HepG2 (cell line): ENCODE results near the gene SP5. TPM values are rescaled to one million over a fixed set of nuclear protein-coding genes. Genes with fewer than 3 reads are reported as not detected.

Experiments used
- BCL3 ChIP-seq: sonication (generic); formaldehyde crosslinking; IDR thresholded peaks from 2 replicates; pipeline ENCODE4 v1.5.1; 2020; ENCODE audit warnings: mild to moderate bottlenecking, missing genetic modification reagents, moderate library complexity
- CC2D1A ChIP-seq: sonication (generic); formaldehyde crosslinking; IDR thresholded peaks from 2 replicates; pipeline ENCODE4 v1.8.1; 2023; ENCODE audit warnings: mild to moderate bottlenecking, missing genetic modification reagents
- EED ChIP-seq: sonication (generic); formaldehyde crosslinking; IDR thresholded peaks from 2 replicates; pipeline ENCODE4 v1.5.0; 2020; ENCODE audit warnings: mild to moderate bottlenecking, missing genetic modification reagents
- HES4 ChIP-seq: sonication (generic); formaldehyde crosslinking; IDR thresholded peaks from 2 replicates; pipeline ENCODE4 v1.9.0; 2021; ENCODE audit warnings: mild to moderate bottlenecking, missing genetic modification reagents, borderline replicate concordance
- KLF16 ChIP-seq, 2 experiments: sonication (generic) in 1 of 2; formaldehyde crosslinking in 1 of 2; IDR thresholded peaks; 2 replicates each; pipeline versions ENCODE4 v1.6.1 to v1.8.0; 2016 to 2023; ENCODE audit warnings: missing genetic modification reagents in 2 of 2, missing compliant biosample characterization in 1 of 2
- NFYC ChIP-seq: IDR thresholded peaks from 2 replicates; pipeline ENCODE4 v1.6.1; 2016; ENCODE audit warnings: missing genetic modification reagents, missing compliant biosample characterization
- ONECUT2 ChIP-seq: sonication (generic); formaldehyde crosslinking; IDR thresholded peaks from 2 replicates; pipeline ENCODE4 v1.4.0; 2020; ENCODE audit warnings: missing genetic modification reagents
- PLSCR1 ChIP-seq: sonication (generic); formaldehyde crosslinking; IDR thresholded peaks from 2 replicates; pipeline ENCODE4 v1.5.0; 2020; ENCODE audit warnings: missing genetic modification reagents, mild to moderate bottlenecking, borderline replicate concordance
- RBM39 ChIP-seq: fragments of 200-400 bp; formaldehyde crosslinking; IDR thresholded peaks from one replicate; pipeline ENCODE4 v1.6.1; 2018; ENCODE audit warnings: antibody characterized with exemption, mild to moderate bottlenecking, low read depth, low read length; ENCODE audit not compliant: poor library complexity, severe bottlenecking
- RFX1 ChIP-seq: fragments of 450-650 bp; IDR thresholded peaks from 2 replicates; pipeline ENCODE4 v1.6.1; 2017
- SKI ChIP-seq: fragments of 450-650 bp; IDR thresholded peaks from one replicate; pipeline ENCODE4 v1.6.1; 2018; ENCODE audit warnings: mild to moderate bottlenecking; ENCODE audit not compliant: partially characterized antibody
- STAG1 ChIP-seq: sonication (generic); formaldehyde crosslinking; IDR thresholded peaks from 2 replicates; pipeline ENCODE4 v1.4.0; 2020; ENCODE audit warnings: missing genetic modification reagents
- TFDP1 ChIP-seq: IDR thresholded peaks from 2 replicates; pipeline ENCODE4 v1.6.1; 2016; ENCODE audit warnings: missing compliant biosample characterization, missing genetic modification reagents, borderline replicate concordance
- ZBTB4 ChIP-seq: sonication (generic); formaldehyde crosslinking; IDR thresholded peaks from 2 replicates; pipeline ENCODE4 v1.4.0; 2020; ENCODE audit warnings: missing genetic modification reagents, mild to moderate bottlenecking, borderline replicate concordance
- ZNF362 ChIP-seq: sonication (generic); formaldehyde crosslinking; IDR thresholded peaks from 2 replicates; pipeline ENCODE4 v1.4.0; 2020; ENCODE audit warnings: missing genetic modification reagents, mild to moderate bottlenecking, borderline replicate concordance
- ZNF468 ChIP-seq: sonication (generic); formaldehyde crosslinking; IDR thresholded peaks from 2 replicates; pipeline ENCODE4 v1.8.0; 2022; ENCODE audit warnings: mild to moderate bottlenecking, moderate library complexity, missing genetic modification reagents
- ZNF546 ChIP-seq: sonication (generic); formaldehyde crosslinking; conservative IDR thresholded peaks from 2 replicates; pipeline ENCODE4 v1.8.1; 2023; ENCODE audit warnings: mild to moderate bottlenecking, missing genetic modification reagents
- ZNF644 ChIP-seq: IDR thresholded peaks from 2 replicates; pipeline ENCODE4 v1.6.1; 2016; ENCODE audit warnings: low read depth
- polyA plus RNA-seq, 8 experiments: library from polyadenylated mRNA; depleted of rRNA in 3 of 8; stranded (reverse) in 7 of 8; unstranded in 1 of 8; fragments of >200 nt; fragmentation: Illumina TruSeq in 4 of 8; extraction: Trizol in 4 of 8; gene quantifications; 2 replicates each; pipeline versions ENCODE4 v1.2.1 to v1.2.3, GENCODE V29; 2011 to 2016; ENCODE audit warnings: low read depth in 4 of 8, missing spikeins in 1 of 8, mixed read lengths in 1 of 8; ENCODE audit not compliant: insufficient read depth in 1 of 8
- total RNA-seq, 5 experiments: library from RNA; depleted of rRNA; stranded (reverse); fragments of >200 nt; fragmentation: Illumina TruSeq; extraction: Trizol; gene quantifications; 2 replicates each; pipeline ENCODE4 v1.2.3, GENCODE V29; 2016; ENCODE audit warnings: low read depth in 1 of 5

Gene SP5
- total and polyA plus RNA-seq, 2 of the 13 experiments (the other 11 are each of a cell fraction or from before 2014, with no cell fraction given), result 50.8 to 119 TPM

- TF ChIP-seq PLSCR1 (CRISPR knock-in tag), result no peak
- TF ChIP-seq RBM39, result peak; percentile 61
- peak; percentile 96 for TF ChIP-seq HES4 (CRISPR knock-in tag)
- TF ChIP-seq NFYC, result peak; percentile 78
- peak; percentile 82 for TF ChIP-seq SKI
- peak; percentile 46; the same call in 1 of the 2 replicates for TF ChIP-seq EED (CRISPR knock-in tag)
- 0 out of 2 replicates have a peak, but pooled peaks have one; percentile 16 for TF ChIP-seq ZNF362 (CRISPR knock-in tag)
- TF ChIP-seq CC2D1A, result 0 out of 2 replicates have a peak, but pooled peaks have one; percentile 78
- peak in 1 of 2 experiments; percentile 60; a peak in 1 of 4 replicates for TF ChIP-seq KLF16 (CRISPR knock-in tag; IDR thresholded peaks at IDR 0.05)
- peak; percentile 4 for TF ChIP-seq BCL3 (CRISPR knock-in tag)
- no peak for TF ChIP-seq RFX1
- no peak for TF ChIP-seq ZNF644 (CRISPR knock-in tag)
- peak; percentile 90 for TF ChIP-seq ZNF546 (CRISPR knock-in tag)
- peak; percentile 80 for TF ChIP-seq TFDP1
- peak; percentile 3; the same call in 1 of the 2 replicates for TF ChIP-seq STAG1
- TF ChIP-seq ONECUT2 (CRISPR knock-in tag), result peak; percentile 69
- TF ChIP-seq ZNF468 (CRISPR knock-in tag), result no peak; the same call in 1 of the 2 replicates
- TF ChIP-seq ZBTB4 (CRISPR knock-in tag), result no peak; the same call in 1 of the 2 replicates
Observed at GRCh38 chr2:170715062-170715931, at the start of gene SP5 (continued).
